H1 (cell line): Measurements from ENCODE around the gene CEP290. TPM values are rescaled to one million over a fixed set of nuclear protein-coding genes. Genes with fewer than 3 reads are reported as not detected.

Experiments used
- CTCF ChIA-PET: fragments of 300-600 bp; sonication (Branson Sonifier 250); formaldehyde crosslinking; loops from one replicate; lab custom pipeline; 2021; ENCODE audit not compliant: partially characterized antibody; lab: Charles Lee
- POLR2A ChIA-PET: fragments of 300-600 bp; sonication (Branson Sonifier 250); formaldehyde crosslinking; loops from one replicate; lab custom pipeline; 2021; ENCODE audit warnings: inconsistent platforms; ENCODE audit not compliant: partially characterized antibody; lab: Charles Lee
- DNase-seq, 2 experiments: peaks; one replicate each; pipeline versions ENCODE4 v3.0.0 to v3.0.0-alpha.2; 2010 to 2022; ENCODE audit warnings: low spot score in 2 of 2, low read depth in 1 of 2, mixed read lengths in 1 of 2
- FAIRE-seq: peaks from 2 replicates; lab custom pipeline; 2011; peaks lifted over from hg19 to GRCh38; lab: Jason Lieb, UNC
- H2AFZ ChIP-seq: 2 replicates; pipeline ENCODE4 v1.8.1; 2012; ENCODE audit warnings: low read length, inconsistent platforms
- H2AK5ac ChIP-seq: 2 replicates; pipeline ENCODE4 v1.6.1; 2013; ENCODE audit warnings: low read depth, low read length
- H2BK120ac ChIP-seq: replicated peaks from 2 replicates; pipeline ENCODE3; 2013; ENCODE audit warnings: low read depth, low read length, inconsistent platforms
- H2BK12ac ChIP-seq: 2 replicates; pipeline ENCODE4 v1.6.1; 2013; ENCODE audit warnings: low read depth, low read length
- H2BK15ac ChIP-seq: 2 replicates; pipeline ENCODE4 v1.6.1; 2013; ENCODE audit warnings: low read length
- H2BK20ac ChIP-seq: 2 replicates; pipeline ENCODE4 v1.6.1; 2013; ENCODE audit warnings: low read length
- H2BK5ac ChIP-seq: 2 replicates; pipeline ENCODE4 v1.6.1; 2013; ENCODE audit warnings: low read depth, low read length
- H3K14ac ChIP-seq: 2 replicates; pipeline ENCODE4 v1.6.1; 2013; ENCODE audit warnings: inconsistent platforms; ENCODE audit not compliant: insufficient read length
- H3K18ac ChIP-seq: 2 replicates; pipeline ENCODE4 v1.6.1; 2013; ENCODE audit warnings: low read length; ENCODE audit errors: extremely low read depth
- H3K23ac ChIP-seq: 2 replicates; pipeline ENCODE4 v1.6.1; 2013; ENCODE audit warnings: inconsistent platforms; ENCODE audit not compliant: insufficient read length
- H3K23me2 ChIP-seq: 2 replicates; pipeline ENCODE4 v1.6.1; 2013; ENCODE audit warnings: low read depth, low read length
- H3K27ac ChIP-seq: 2 replicates; pipeline ENCODE4 v1.6.1; 2011; ENCODE audit warnings: low read depth, low read length, inconsistent platforms
- H3K27me3 ChIP-seq, 4 experiments: replicated peaks in 1 of 4; 1 replicate in 1 of 4; 2 replicates in 3 of 4; pipeline versions ENCODE4 v1.6.1 to v1.8.1; 2011 to 2013; ENCODE audit warnings: low read length in 3 of 4, mild to moderate bottlenecking in 3 of 4, inconsistent platforms in 2 of 4, mixed read lengths in 2 of 4, moderate library complexity in 1 of 4; ENCODE audit not compliant: control insufficient read depth in 3 of 4, insufficient read depth in 3 of 4; ENCODE audit errors: extremely low read depth in 1 of 4
- H3K36me3 ChIP-seq, 4 experiments: 2 replicates each; pipeline versions ENCODE4 v1.6.1 to v1.8.1; 2011 to 2013; ENCODE audit warnings: mild to moderate bottlenecking in 4 of 4, low read length in 3 of 4, moderate library complexity in 2 of 4, control low read depth in 1 of 4, inconsistent platforms in 1 of 4; ENCODE audit not compliant: insufficient read depth in 4 of 4, control insufficient read depth in 2 of 4
- H3K4ac ChIP-seq: replicated peaks from 2 replicates; pipeline ENCODE3; 2013; ENCODE audit warnings: low read length, low read depth, mixed read lengths, inconsistent platforms; ENCODE audit not compliant: insufficient read length
- H3K4me1 ChIP-seq, 4 experiments: replicated peaks in 1 of 4; 1 replicate in 1 of 4; 2 replicates in 3 of 4; pipeline versions ENCODE4 v1.6.1 to v1.8.1; 2011 to 2013; ENCODE audit warnings: low read length in 3 of 4, inconsistent platforms in 2 of 4, mixed read lengths in 1 of 4; ENCODE audit not compliant: insufficient read depth in 4 of 4, control insufficient read depth in 3 of 4
- H3K4me2 ChIP-seq, 2 experiments: 2 replicates each; pipeline versions ENCODE4 v1.6.1 to v1.8.1; 2011 to 2013; ENCODE audit warnings: low read depth in 2 of 2, low read length in 2 of 2, control low read depth in 1 of 2, inconsistent platforms in 1 of 2, mild to moderate bottlenecking in 1 of 2; ENCODE audit not compliant: insufficient read depth in 1 of 2
- H3K4me3 ChIP-seq, 4 experiments: fragments of 200-600, 300-600 bp in 1 of 4; sonication (generic), shearing (Covaris generic), sonication (Bioruptor Twin) in 1 of 4; 2 replicates each; pipeline versions ENCODE4 v1.5.1 to v1.8.1; 2011 to 2016; ENCODE audit warnings: low read length in 4 of 4, low read depth in 3 of 4, control low read depth in 2 of 4, inconsistent platforms in 2 of 4, mild to moderate bottlenecking in 2 of 4, mixed read lengths in 1 of 4, moderate library complexity in 1 of 4; ENCODE audit not compliant: insufficient read depth in 2 of 4; ENCODE audit errors: extremely low read depth in 1 of 4
- H3K56ac ChIP-seq: replicated peaks from 2 replicates; pipeline ENCODE3; 2013; ENCODE audit warnings: low read depth, mild to moderate bottlenecking, mixed read lengths, low read length, inconsistent platforms; ENCODE audit not compliant: insufficient read length
- H3K79me1 ChIP-seq: 2 replicates; pipeline ENCODE4 v1.6.1; 2013; ENCODE audit warnings: low read depth, low read length, control low read depth
- H3K79me2 ChIP-seq, 2 experiments: 2 replicates each; pipeline versions ENCODE4 v1.6.1 to v1.8.1; 2012 to 2013; ENCODE audit warnings: low read length in 2 of 2, mild to moderate bottlenecking in 2 of 2, inconsistent platforms in 1 of 2; ENCODE audit not compliant: insufficient read depth in 2 of 2, control insufficient read depth in 1 of 2
- H3K9ac ChIP-seq, 4 experiments: replicated peaks in 1 of 4; 1 replicate in 1 of 4; 2 replicates in 3 of 4; pipeline versions ENCODE4 v1.6.1 to v1.8.1; 2011 to 2013; ENCODE audit warnings: low read depth in 3 of 4, low read length in 3 of 4, control low read depth in 2 of 4, mild to moderate bottlenecking in 2 of 4, moderate library complexity in 2 of 4, inconsistent platforms in 1 of 4; ENCODE audit errors: extremely low read depth in 1 of 4
- H3K9me3 ChIP-seq, 2 experiments: 2 replicates each; pipeline versions ENCODE4 v1.6.1 to v1.8.1; 2012 to 2013; ENCODE audit warnings: mild to moderate bottlenecking in 2 of 2, moderate library complexity in 2 of 2, control low read depth in 1 of 2, inconsistent platforms in 1 of 2, low read depth in 1 of 2, low read length in 1 of 2, mixed read lengths in 1 of 2; ENCODE audit not compliant: insufficient read depth in 2 of 2
- H4K20me1 ChIP-seq, 2 experiments: replicated peaks in 1 of 2; 2 replicates each; pipeline versions ENCODE3 to v1.8.1; 2011 to 2013; ENCODE audit warnings: inconsistent platforms in 2 of 2, low read length in 2 of 2, mild to moderate bottlenecking in 1 of 2; ENCODE audit not compliant: insufficient read depth in 2 of 2, control insufficient read depth in 1 of 2
- H4K5ac ChIP-seq: 2 replicates; pipeline ENCODE4 v1.6.1; 2013; ENCODE audit warnings: low read length, low read depth, mixed read lengths, inconsistent platforms; ENCODE audit not compliant: insufficient read length
- H4K8ac ChIP-seq: 2 replicates; pipeline ENCODE4 v1.8.0; 2013; ENCODE audit warnings: mild to moderate bottlenecking, moderate library complexity, low read length, inconsistent platforms; ENCODE audit not compliant: insufficient read depth; ENCODE audit errors: extremely low read depth
- H4K91ac ChIP-seq: replicated peaks from 2 replicates; pipeline ENCODE3; 2013; ENCODE audit warnings: low read length, mixed read lengths, inconsistent platforms; ENCODE audit not compliant: insufficient read length
- KDM4A ChIP-seq: IDR thresholded peaks from one replicate; pipeline ENCODE4 v1.7.1; 2012; ENCODE audit warnings: low read depth, mild to moderate bottlenecking, moderate library complexity, low read length, inconsistent platforms; ENCODE audit not compliant: severe bottlenecking
- RFX5 ChIP-seq: IDR thresholded peaks from 2 replicates; pipeline ENCODE4 v1.6.1; 2011; ENCODE audit warnings: low read depth, low read length, improper control_type of control experiment, borderline replicate concordance
- RNF2 ChIP-seq: fragments of 200-900, 300-1000 bp; sonication (generic); IDR thresholded peaks from 2 replicates; pipeline ENCODE4 v1.7.1; 2016; ENCODE audit warnings: borderline replicate concordance, low read depth, mild to moderate bottlenecking, antibody characterized with exemption, low read length; ENCODE audit not compliant: poor library complexity, severe bottlenecking; ENCODE audit errors: missing control alignments
- SRF ChIP-seq: IDR thresholded peaks from 2 replicates; pipeline ENCODE4 v1.6.1; 2011; ENCODE audit warnings: mild to moderate bottlenecking, low read depth, low read length, moderate library complexity
- TCF12 ChIP-seq: IDR thresholded peaks from 2 replicates; pipeline ENCODE4 v1.6.1; 2011; ENCODE audit warnings: low read depth, mild to moderate bottlenecking, low read length
- ZNF274 ChIP-seq: IDR thresholded peaks from 2 replicates; pipeline ENCODE4 v1.7.0; 2012; ENCODE audit warnings: low read length, borderline replicate concordance; ENCODE audit errors: extremely low read depth
- WGBS, 2 experiments: shearing (Covaris generic) in 1 of 2; methylation state at CpG; one replicate each; pipeline versions ENCODE4 v1.1.6 to v1.1.7; 2013 to 2015; ENCODE audit warnings: low lambda C conversion rate in 2 of 2, mixed read lengths in 2 of 2, inconsistent platforms in 1 of 2, low coverage in 1 of 2, missing lambda C conversion rate in 1 of 2; ENCODE audit not compliant: insufficient replicate concordance in 2 of 2, insufficient coverage in 1 of 2, insufficient read length in 1 of 2; ENCODE audit errors: extremely low coverage in 1 of 2, missing lambda C conversion rate in 1 of 2; 5-methylcytosine and 5-hydroxymethylcytosine counted together
- polyA plus RNA-seq, 7 experiments: library from polyadenylated mRNA; depleted of rRNA in 3 of 7; stranded (reverse) in 5 of 7; unstranded in 2 of 7; fragments of >200 nt in 5 of 7; fragments of 200-250 nt in 2 of 7; gene quantifications; 1 replicate in 5 of 7; 2 replicates in 1 of 7; 4 replicates in 1 of 7; pipeline versions ENCODE4 v1.2.1 to v1.2.3, GENCODE V29; 2011 to 2013; ENCODE audit warnings: missing spikeins in 2 of 7, mixed read lengths in 2 of 7
- total RNA-seq: library from RNA; stranded (reverse); fragmentation: NEBNext Ultra II Directional; extraction: Animal tissue kit (Norgen Biotek cat#: 25700); gene quantifications from 2 replicates; pipeline ENCODE4 v1.2.1, GENCODE V29; 2021

Gene CEP290
- total and polyA plus RNA-seq, 2 of the 8 experiments (the other 6 are each of a cell fraction or from before 2014, with no cell fraction given) = 2.1 to 5.9 TPM

DNA sequence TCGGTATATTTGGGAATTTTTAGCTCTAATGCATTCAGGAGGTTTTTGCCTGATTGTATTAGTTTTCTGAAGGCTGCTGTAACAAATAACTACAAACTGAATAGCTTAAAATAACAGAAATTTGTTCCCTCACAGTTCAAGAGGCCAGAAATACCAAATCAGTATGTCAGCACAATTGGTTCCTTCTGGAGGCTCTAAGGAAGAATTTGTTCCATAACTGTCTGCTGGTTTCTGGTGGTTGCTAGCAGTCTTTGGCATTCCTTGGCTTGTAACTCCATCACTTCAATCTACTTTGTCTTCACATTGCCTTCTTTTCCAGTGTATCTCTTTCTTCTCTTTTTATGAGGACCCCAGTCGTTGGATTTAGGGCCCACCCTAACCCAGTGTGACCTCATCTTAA is 21.5 kb upstream of the CEP290 start:
- CTCF ChIA-PET = interaction anchor here (0.6 kb wide), 1 partner anchor 44 kb away, joined by 3 read pairs; no protein-coding TSS in a partner anchor
- Histone ChIP-seq H2BK5ac (no peak overlapping the region), H3K27me3 (no peaks in the 10 kb centered on the region)
- TF ChIP-seq RNF2 (no peak), ZNF274 (no peak), SRF (no peak), KDM4A (no peak), TCF12 (no peak), RFX5 (no peak)
- TF ChIP-seq, all 59 proteins: peak for 0
- no peak for FAIRE-seq
- H3K4me2 ChIP-seq = no peak overlapping the region
- no peak overlapping the region for H2BK15ac ChIP-seq
- H2AFZ ChIP-seq = no peak overlapping the region
- H4K20me1 ChIP-seq = no peaks in the 10 kb centered on the region
- H3K56ac ChIP-seq = no peak overlapping the region
- no peak overlapping the region for H3K27ac ChIP-seq
- H3K79me2 ChIP-seq = no peaks in the 10 kb centered on the region
- peaks cover 0 to 31% (median 0%) of the 10 kb centered on the region in 4 experiments; a peak in 4 of 8 replicates for H3K36me3 ChIP-seq
- H4K5ac ChIP-seq = no peak overlapping the region
- no peak overlapping the region for H2BK12ac ChIP-seq
- no peak overlapping the region for H4K8ac ChIP-seq
- H3K9ac ChIP-seq = no peak overlapping the region
- no peaks in the 10 kb centered on the region for H3K23me2 ChIP-seq
- H2AK5ac ChIP-seq = no peak overlapping the region
- no peak overlapping the region for H3K18ac ChIP-seq
- H3K4me3 ChIP-seq = no peak overlapping the region
- DNase-seq = no peak
- 100% methylated on average over 2 of the region's 2 CpGs; no CpG with 5 or more reads in 1 of the 2 experiments for WGBS, 2 experiments
- H3K4ac ChIP-seq = no peak overlapping the region
- no peak overlapping the region for H2BK20ac ChIP-seq
- POLR2A ChIA-PET = no interaction called here
- no peaks in the 10 kb centered on the region for H3K9me3 ChIP-seq
- H2BK120ac ChIP-seq = no peak overlapping the region
- H3K79me1 ChIP-seq = no peaks in the 10 kb centered on the region
- H3K4me1 ChIP-seq = no peaks in the 10 kb centered on the region
- no peak overlapping the region for H3K14ac ChIP-seq
- no peak overlapping the region for H3K23ac ChIP-seq
- no peak overlapping the region for H4K91ac ChIP-seq
